Gastrocnemius medialis (tissue), 4 donors: Measurements from ENCODE around the gene DRICH1.

Experiments used
- POLR2A ChIP-seq, 2 donors: fragments of 450-650 bp; IDR thresholded peaks; one replicate each; pipeline ENCODE4 v1.6.1; 2017; ENCODE audit warnings: antibody characterized with exemption in 2 of 2, mild to moderate bottlenecking in 2 of 2, moderate library complexity in 2 of 2
- TF ChIP-seq, protein P1 (sequence below), 5 experiments: fragments of 450-650 bp in 3 of 5; fragments of 200-600 bp in 2 of 5; sonication (generic) in 2 of 5; IDR thresholded peaks in 4 of 5; conservative IDR thresholded peaks in 1 of 5; 1 replicate in 4 of 5; 2 replicates in 1 of 5; pipeline ENCODE4 v1.5.1; 2016 to 2019; ENCODE audit warnings: antibody characterized with exemption in 5 of 5, mild to moderate bottlenecking in 3 of 5, moderate library complexity in 3 of 5

DNA sequence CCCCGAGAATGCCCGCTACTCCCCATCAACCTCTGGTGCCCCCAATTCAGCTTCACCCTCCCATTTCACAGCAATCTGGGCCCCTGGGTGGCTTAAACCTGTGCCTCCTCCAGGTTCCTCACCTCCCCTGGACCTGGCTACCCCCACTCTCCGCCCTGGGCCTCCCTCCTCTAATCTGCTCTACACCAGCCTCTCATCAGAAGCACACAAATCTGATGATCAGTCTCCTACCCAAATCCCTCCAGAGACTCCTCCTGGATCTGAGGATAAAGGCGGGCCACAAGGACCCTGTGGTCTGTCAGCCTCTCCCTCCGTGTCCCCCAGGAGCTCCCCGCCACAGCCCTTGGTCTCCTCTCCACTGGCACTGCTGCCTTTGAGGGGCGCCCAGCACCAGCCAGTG, 28.9 kb downstream of the DRICH1 start:
- TF ChIP-seq, protein P1, sequence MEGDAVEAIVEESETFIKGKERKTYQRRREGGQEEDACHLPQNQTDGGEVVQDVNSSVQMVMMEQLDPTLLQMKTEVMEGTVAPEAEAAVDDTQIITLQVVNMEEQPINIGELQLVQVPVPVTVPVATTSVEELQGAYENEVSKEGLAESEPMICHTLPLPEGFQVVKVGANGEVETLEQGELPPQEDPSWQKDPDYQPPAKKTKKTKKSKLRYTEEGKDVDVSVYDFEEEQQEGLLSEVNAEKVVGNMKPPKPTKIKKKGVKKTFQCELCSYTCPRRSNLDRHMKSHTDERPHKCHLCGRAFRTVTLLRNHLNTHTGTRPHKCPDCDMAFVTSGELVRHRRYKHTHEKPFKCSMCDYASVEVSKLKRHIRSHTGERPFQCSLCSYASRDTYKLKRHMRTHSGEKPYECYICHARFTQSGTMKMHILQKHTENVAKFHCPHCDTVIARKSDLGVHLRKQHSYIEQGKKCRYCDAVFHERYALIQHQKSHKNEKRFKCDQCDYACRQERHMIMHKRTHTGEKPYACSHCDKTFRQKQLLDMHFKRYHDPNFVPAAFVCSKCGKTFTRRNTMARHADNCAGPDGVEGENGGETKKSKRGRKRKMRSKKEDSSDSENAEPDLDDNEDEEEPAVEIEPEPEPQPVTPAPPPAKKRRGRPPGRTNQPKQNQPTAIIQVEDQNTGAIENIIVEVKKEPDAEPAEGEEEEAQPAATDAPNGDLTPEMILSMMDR (IDR thresholded peaks at IDR 0.05 in 4 of 5, conservative IDR thresholded peaks at IDR 0.05 in 1 of 5), result no peak
- TF ChIP-seq POLR2A (IDR thresholded peaks at IDR 0.05), result no peak
